Measurements from ENCODE around the gene DPH7.
A peak's percentile ranks its signal among the peaks of the same experiment; 100 is the strongest.
"Not testable (repeated sequence)": the region's sequence is repeated elsewhere in the genome, so short reads cannot be mapped to it uniquely, and the experiment has no call there.

DPH7 gene

GRCh38 chr9:137606005-137606621, 27.4 kb upstream of the DPH7 start:
- DNase-seq (ENCODE audit: low read depth, low spot score): peak; percentile 36

- peak; percentile 68 for DNase-seq (ENCODE audit: low read depth, low spot score)
These were observed 26.6 kb upstream of the DPH7 start, which contains the start of gene ARRDC1 for GRCh38 chr9:137605121-137606004. Gene ARRDC1, plus strand, starts transcription at chr9:137605686. Its CDS starts 32 bp downstream, at chr9:137605718.

- no peak for DNase-seq (ENCODE audit: low read depth, low spot score)
These were observed 25.8 kb upstream of the DPH7 start for GRCh38 chr9:137604345-137605086.

GRCh38 chr9:137603879-137604278, 25.2 kb upstream of the DPH7 start:
- DNase-seq (ENCODE audit: low read depth, low spot score): no peak

- peak; percentile 37 for DNase-seq (ENCODE audit: low read depth, low spot score)
These were observed 23.9 kb upstream of the DPH7 start for GRCh38 chr9:137602661-137603060.

GRCh38 chr9:137598943-137599342, 20.2 kb upstream of the DPH7 start:
- no peak for DNase-seq (ENCODE audit: low read depth, low spot score)

GRCh38 chr9:137596577-137596976, 17.9 kb upstream of the DPH7 start:
- DNase-seq (ENCODE audit: low read depth, low spot score): not testable (repeated sequence)

- no peak for DNase-seq (ENCODE audit: low read depth, low spot score)
These were observed 14.5 kb upstream of the DPH7 start for GRCh38 chr9:137593176-137593575.

- DNase-seq (ENCODE audit: low read depth, low spot score): no peak
These were observed 14.0 kb upstream of the DPH7 start for GRCh38 chr9:137592767-137593166.

GRCh38 chr9:137590469-137591383, 12.0 kb upstream of the DPH7 start, which contains the start of gene ZMYND19:
Gene ZMYND19, minus strand, starts transcription at chr9:137590512. Its CDS starts 249 bp downstream, at chr9:137590263.
- peak; percentile 81 for DNase-seq (ENCODE audit: low read depth, low spot score)

- DNase-seq (ENCODE audit: low read depth, low spot score): no peak
These were observed 11.4 kb upstream of the DPH7 start for GRCh38 chr9:137590123-137590468.

- no peak for DNase-seq (ENCODE audit: low read depth, low spot score)
These were observed 10.9 kb upstream of the DPH7 start for GRCh38 chr9:137589441-137590122.

GRCh38 chr9:137588891-137589290, 10.2 kb upstream of the DPH7 start:
- no peak for DNase-seq (ENCODE audit: low read depth, low spot score)

GRCh38 chr9:137588311-137588710, 9.6 kb upstream of the DPH7 start:
- no peak for DNase-seq (ENCODE audit: low read depth, low spot score)

- DNase-seq (ENCODE audit: low read depth, low spot score): no peak
These were observed 8.1 kb upstream of the DPH7 start for GRCh38 chr9:137586854-137587253.

GRCh38 chr9:137583957-137584356, 5.2 kb upstream of the DPH7 start:
- no peak for DNase-seq (ENCODE audit: low read depth, low spot score)

- no peak for DNase-seq (ENCODE audit: low read depth, low spot score)
These were observed 4.6 kb upstream of the DPH7 start for GRCh38 chr9:137583347-137583746.

GRCh38 chr9:137582286-137582860, 3.6 kb upstream of the DPH7 start:
- no peak for DNase-seq (ENCODE audit: low read depth, low spot score)

GRCh38 chr9:137581361-137582285, 2.9 kb upstream of the DPH7 start:
- DNase-seq (ENCODE audit: low read depth, low spot score): peak; percentile 8

Measured in ELF-1 (cell line).